ENCODE results near the gene NUP188. TPM values are rescaled to one million over a fixed set of nuclear protein-coding genes. Genes with fewer than 3 reads are reported as not detected.

Gene NUP188
- total RNA-seq, 1 donor from 2014 or later: 15.9 TPM

- TF ChIP-seq CTCF (IDR thresholded peaks at IDR 0.05; ENCODE audit: borderline replicate concordance): peak; percentile 36
- H3K27me3 ChIP-seq (ENCODE audit: low read depth): no peaks in the 10 kb centered on the region
- H3K4me1 ChIP-seq: peaks cover 5% of the 10 kb centered on the region
- peaks cover 98% of the 10 kb centered on the region for H3K36me3 ChIP-seq
- H3K27ac ChIP-seq (replicated peaks): no peak overlapping the region
- DNase-seq: no peak
- H3K4me3 ChIP-seq: no peak overlapping the region
- intact Hi-C loops (cut with micrococcal nuclease): no loop called here
- H3K9me3 ChIP-seq (replicated peaks): no peaks in the 10 kb centered on the region
These were observed 45.5 kb downstream of the NUP188 start for GRCh38 chr9:128992995-128993394.

GRCh38 chr9:128995791-128996190 lies 48.3 kb downstream of the NUP188 start:
- peaks cover 98% of the 10 kb centered on the region for H3K36me3 ChIP-seq
- no peak for DNase-seq
- H3K27ac ChIP-seq (replicated peaks): peak overlapping the region; percentile 66
- H3K9me3 ChIP-seq (replicated peaks): no peaks in the 10 kb centered on the region
- TF ChIP-seq CTCF (IDR thresholded peaks at IDR 0.05; ENCODE audit: borderline replicate concordance): no peak
- intact Hi-C loops (cut with micrococcal nuclease): no loop called here
- H3K27me3 ChIP-seq (ENCODE audit: low read depth): no peaks in the 10 kb centered on the region
- peaks cover 5% of the 10 kb centered on the region for H3K4me1 ChIP-seq
- no peak overlapping the region for H3K4me3 ChIP-seq

- H3K27me3 ChIP-seq (ENCODE audit: low read depth): no peaks in the 10 kb centered on the region
- H3K9me3 ChIP-seq (replicated peaks): no peaks in the 10 kb centered on the region
- no peak overlapping the region for H3K27ac ChIP-seq (replicated peaks)
- H3K36me3 ChIP-seq: peaks cover 98% of the 10 kb centered on the region
- DNase-seq: no peak
- no peak for TF ChIP-seq CTCF (IDR thresholded peaks at IDR 0.05; ENCODE audit: borderline replicate concordance)
- intact Hi-C loops (cut with micrococcal nuclease): no loop called here
- H3K4me3 ChIP-seq: no peak overlapping the region
- H3K4me1 ChIP-seq: peaks cover 5% of the 10 kb centered on the region
These were observed 51.0 kb downstream of the NUP188 start for GRCh38 chr9:128998462-128998861.

GRCh38 chr9:128999581-129000206 lies 52.2 kb downstream of the NUP188 start:
- Histone ChIP-seq H3K9me3 (replicated peaks) (no peaks in the 10 kb centered on the region), H3K36me3 (peaks cover 97% of the 10 kb centered on the region), H3K27ac (replicated peaks) (no peak overlapping the region), H3K27me3 (ENCODE audit: low read depth) (no peaks in the 10 kb centered on the region), H3K4me1 (peaks cover 5% of the 10 kb centered on the region), H3K4me3 (no peak overlapping the region)
- intact Hi-C loops (cut with micrococcal nuclease): no loop called here
- TF ChIP-seq CTCF (IDR thresholded peaks at IDR 0.05; ENCODE audit: borderline replicate concordance): no peak
- DNase-seq: no peak

DNA sequence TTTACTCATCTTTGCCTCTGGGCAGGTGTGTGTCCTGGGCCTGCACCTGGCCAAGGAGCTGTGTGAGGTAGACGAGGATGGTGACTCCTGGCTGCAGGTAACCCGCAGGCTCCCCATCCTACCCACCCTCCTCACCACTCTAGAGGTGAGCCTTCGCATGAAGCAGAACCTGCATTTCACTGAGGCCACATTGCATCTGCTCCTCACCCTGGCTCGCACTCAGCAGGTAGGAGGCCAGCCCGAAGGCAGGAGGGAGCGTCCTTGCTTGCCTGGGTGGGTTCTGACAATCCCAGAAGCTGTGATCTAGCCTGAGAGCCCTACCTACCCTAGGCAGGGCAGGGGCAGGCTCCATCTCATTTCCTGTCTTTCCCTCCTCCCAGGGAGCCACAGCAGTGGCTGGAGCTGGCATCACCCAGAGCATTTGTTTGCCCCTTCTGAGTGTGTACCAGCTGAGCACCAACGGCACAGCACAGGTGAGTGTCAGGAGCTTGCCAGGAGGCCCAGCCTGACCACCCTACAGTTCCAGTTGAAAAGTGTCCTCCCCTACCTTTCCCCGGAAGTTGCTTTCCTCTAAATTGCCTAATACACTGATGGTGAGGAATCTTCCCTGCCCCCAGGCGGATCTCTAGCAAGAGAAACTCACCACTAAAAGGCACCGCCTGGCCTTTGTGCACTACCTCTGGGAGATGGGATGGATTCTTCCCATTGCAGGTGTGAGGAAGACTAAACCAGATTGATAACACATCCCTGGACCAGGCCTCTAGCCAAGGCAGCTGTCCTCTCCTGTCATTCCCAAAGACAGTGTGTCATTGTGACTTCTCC lies 54.2 kb downstream of the NUP188 start:
- Histone ChIP-seq H3K4me1 (peaks cover 7% of the 10 kb centered on the region), H3K27ac (replicated peaks) (no peak overlapping the region), H3K9me3 (replicated peaks) (no peaks in the 10 kb centered on the region), H3K36me3 (peaks cover 96% of the 10 kb centered on the region), H3K4me3 (no peak overlapping the region), H3K27me3 (ENCODE audit: low read depth) (no peaks in the 10 kb centered on the region)
- TF ChIP-seq CTCF (IDR thresholded peaks at IDR 0.05; ENCODE audit: borderline replicate concordance): no peak
- no peak for DNase-seq
- intact Hi-C loops (cut with micrococcal nuclease): no loop called here

Data from left ventricle myocardium inferior (tissue), 1 donor.